Thymus (tissue), 11 donors: Measurements from ENCODE around the gene KIAA0586. TPM values are rescaled to one million over a fixed set of nuclear protein-coding genes. Genes with fewer than 3 reads are reported as not detected.
"Not testable (repeated sequence)": the region's sequence is repeated elsewhere in the genome, so short reads cannot be mapped to it uniquely, and the experiment has no call there.

Source experiments
- DNase-seq, 9 donors: peaks; one replicate each; pipeline ENCODE4 v3.0.0-alpha.2; 2013; ENCODE audit warnings: low spot score in 9 of 9, low read depth in 6 of 9, missing footprints in 1 of 9
- H3K27ac ChIP-seq, 2 donors: one replicate each; pipeline ENCODE4 v1.5.1; 2013; ENCODE audit warnings: control low read depth in 1 of 2, low read depth in 1 of 2, low read length in 1 of 2, mild to moderate bottlenecking in 1 of 2, moderate library complexity in 1 of 2
- H3K27me3 ChIP-seq, 2 donors: one replicate each; pipeline ENCODE4 v1.5.1; 2013; ENCODE audit warnings: low read length in 1 of 2; ENCODE audit not compliant: control insufficient read depth in 2 of 2, insufficient read depth in 1 of 2
- H3K36me3 ChIP-seq, 2 donors: one replicate each; pipeline ENCODE4 v1.5.1; 2013; ENCODE audit warnings: low read length in 1 of 2, mild to moderate bottlenecking in 1 of 2, moderate library complexity in 1 of 2; ENCODE audit not compliant: control insufficient read depth in 2 of 2, insufficient read depth in 2 of 2
- H3K4me1 ChIP-seq, 2 donors: one replicate each; pipeline ENCODE4 v1.5.1; 2013; ENCODE audit warnings: low read length in 2 of 2; ENCODE audit not compliant: control insufficient read depth in 2 of 2, insufficient read depth in 2 of 2
- H3K4me3 ChIP-seq, 2 donors: one replicate each; pipeline ENCODE4 v1.5.1; 2013; ENCODE audit warnings: low read length in 2 of 2, control low read depth in 1 of 2, mild to moderate bottlenecking in 1 of 2
- H3K9me3 ChIP-seq, 2 donors: one replicate each; pipeline ENCODE4 v1.5.1; 2013; ENCODE audit warnings: low read length in 1 of 2, mild to moderate bottlenecking in 1 of 2; ENCODE audit not compliant: control insufficient read depth in 2 of 2, insufficient read depth in 1 of 2
- WGBS: extraction: QIAGEN DNeasy Blood & Tissue Kit; methylation state at CpG from one replicate; pipeline ENCODE4 v1.1.7; 2013; 5-methylcytosine and 5-hydroxymethylcytosine counted together
- polyA plus RNA-seq: library from polyadenylated mRNA; stranded (reverse); fragments of 200-250 nt; gene quantifications from one replicate; pipeline ENCODE4 v1.2.3, GENCODE V29; 2013
- total RNA-seq: library from RNA; stranded (reverse); fragments of 120-200 nt; gene quantifications from one replicate; pipeline ENCODE4 v1.2.4, GENCODE V29; 2013
- donor health status: healthy.

KIAA0586 gene
- total and polyA plus RNA-seq, 2 donors = 11.0 to 24.9 TPM

DNA sequence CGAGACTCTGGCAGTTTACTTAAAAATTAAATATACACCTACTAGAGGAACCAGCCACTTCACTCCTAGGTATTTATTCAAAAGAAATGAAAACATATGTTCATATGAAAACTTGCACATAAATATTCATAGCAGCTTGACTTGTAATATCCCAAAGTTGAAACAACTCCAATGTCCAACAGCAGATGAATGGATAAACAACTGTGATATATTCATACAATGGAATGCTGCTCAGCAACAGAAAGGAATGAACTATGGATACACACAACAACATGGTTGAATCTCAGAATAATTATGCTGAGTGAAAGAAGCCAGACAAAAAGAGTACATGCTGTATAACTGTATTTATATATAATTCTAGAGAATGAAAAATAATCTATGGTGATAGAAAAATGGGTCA lies 156.9 kb downstream of the KIAA0586 start:
- no peaks in the 10 kb centered on the region for H3K27me3 ChIP-seq
- WGBS = 96% methylated on average over 1 of the region's 1 CpG
- H3K9me3 ChIP-seq = no peaks in the 10 kb centered on the region
- no peaks in the 10 kb centered on the region for H3K4me1 ChIP-seq
- H3K4me3 ChIP-seq = no peak overlapping the region
- DNase-seq = no peak
- H3K36me3 ChIP-seq = no peaks in the 10 kb centered on the region
- no peak overlapping the region for H3K27ac ChIP-seq

DNA sequence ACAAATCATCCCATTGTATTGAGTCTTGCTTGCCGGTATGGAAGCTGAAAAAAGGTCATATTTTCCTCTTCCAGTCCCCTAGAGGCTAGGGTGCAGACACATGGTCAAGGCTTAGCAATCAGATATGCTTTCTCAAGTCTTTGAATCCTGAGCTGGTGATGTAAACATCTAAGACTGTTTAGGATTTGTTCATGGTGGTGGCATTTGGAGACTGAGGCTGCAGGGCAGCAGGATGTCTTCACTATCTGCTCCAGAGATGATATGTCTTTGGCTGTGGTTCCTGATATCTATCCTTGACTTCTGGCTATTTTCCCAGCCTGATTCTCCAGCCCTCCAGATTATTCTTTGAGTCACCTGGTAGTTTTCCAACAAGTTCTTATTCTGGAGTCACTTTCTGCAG lies 159.8 kb downstream of the KIAA0586 start:
- no peak for DNase-seq
- 94% methylated on average over 1 of the region's 1 CpG for WGBS
- H3K9me3 ChIP-seq = no peaks in the 10 kb centered on the region
- no peak overlapping the region for H3K27ac ChIP-seq
- no peaks in the 10 kb centered on the region for H3K27me3 ChIP-seq
- H3K36me3 ChIP-seq = no peaks in the 10 kb centered on the region
- no peaks in the 10 kb centered on the region for H3K4me1 ChIP-seq
- no peak overlapping the region for H3K4me3 ChIP-seq

DNA sequence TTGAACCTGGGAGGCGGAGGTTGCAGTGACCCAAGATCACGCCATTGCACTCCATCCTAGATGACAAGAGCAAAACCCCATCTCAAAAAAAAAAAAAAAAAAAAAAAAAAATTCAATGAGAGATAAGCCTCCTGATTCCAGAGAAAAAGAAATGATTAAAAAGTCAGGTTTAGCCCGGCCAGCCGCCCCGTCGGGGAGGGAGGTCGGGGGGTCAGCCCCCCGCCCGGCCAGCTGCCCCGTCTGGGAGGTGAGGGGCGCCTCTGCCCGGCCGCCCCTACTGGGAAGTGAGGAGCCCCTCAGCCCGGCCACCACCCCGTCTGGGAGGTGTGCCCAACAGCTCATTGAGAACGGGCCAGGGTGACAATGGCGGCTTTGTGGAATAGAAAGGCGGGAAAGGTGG lies 160.8 kb downstream of the KIAA0586 start:
- not testable (repeated sequence) for DNase-seq

DNA sequence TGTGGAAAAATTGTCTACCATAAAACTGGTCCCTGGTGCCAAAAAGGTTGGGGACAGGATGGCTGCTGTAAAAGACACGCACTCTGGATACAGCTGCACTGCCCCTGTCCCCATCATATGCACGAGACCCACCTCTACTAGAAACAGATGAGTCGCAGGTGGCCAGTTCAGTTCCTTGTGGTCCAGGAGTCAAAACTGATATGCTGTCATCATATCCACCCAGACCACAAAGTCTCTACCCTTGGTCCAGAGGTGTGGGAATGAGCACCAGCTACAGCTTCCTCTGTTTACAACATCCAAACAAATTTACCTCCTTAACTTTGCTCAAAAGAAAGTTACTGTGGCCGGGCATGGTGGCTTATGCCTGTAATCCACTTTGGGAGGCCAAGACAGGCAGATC lies 166.5 kb downstream of the KIAA0586 start:
- 93% methylated on average over 4 of the region's 4 CpGs for WGBS
- Histone ChIP-seq H3K4me3 (no peak overlapping the region), H3K36me3 (no peaks in the 10 kb centered on the region), H3K4me1 (peaks cover 4 to 19% of the 10 kb centered on the region in 2 donors), H3K27me3 (peaks cover 0 to 2% of the 10 kb centered on the region in 2 donors), H3K27ac (no peak overlapping the region), H3K9me3 (no peaks in the 10 kb centered on the region)
- DNase-seq = no peak

More for the DNA sequence above, 160.8 kb downstream of the KIAA0586 start:
- not testable (repeated sequence) for H3K9me3 ChIP-seq, H3K36me3 ChIP-seq, H3K27me3 ChIP-seq, H3K27ac ChIP-seq, H3K4me3 ChIP-seq, H3K4me1 ChIP-seq
- 97% methylated on average over 18 of the region's 18 CpGs for WGBS

DNA sequence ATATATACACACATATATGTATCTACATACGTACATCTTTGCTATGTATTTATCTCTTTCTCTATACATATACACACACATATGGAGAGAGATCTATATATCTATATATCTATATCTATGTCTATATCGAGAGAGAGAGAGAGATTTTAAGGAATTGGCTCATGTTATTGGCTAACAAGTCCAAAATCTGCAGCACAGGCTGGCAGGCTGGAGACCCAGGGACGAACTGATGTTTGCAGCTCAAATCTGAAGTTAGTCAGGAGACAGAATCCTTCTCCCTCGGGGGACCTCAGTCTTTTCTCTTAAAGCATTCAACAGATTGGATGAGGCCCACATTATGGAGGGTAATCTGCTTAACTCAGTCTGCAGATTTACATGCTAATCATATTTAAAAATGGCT lies 169.5 kb downstream of the KIAA0586 start:
- no peaks in the 10 kb centered on the region for H3K36me3 ChIP-seq

DNA sequence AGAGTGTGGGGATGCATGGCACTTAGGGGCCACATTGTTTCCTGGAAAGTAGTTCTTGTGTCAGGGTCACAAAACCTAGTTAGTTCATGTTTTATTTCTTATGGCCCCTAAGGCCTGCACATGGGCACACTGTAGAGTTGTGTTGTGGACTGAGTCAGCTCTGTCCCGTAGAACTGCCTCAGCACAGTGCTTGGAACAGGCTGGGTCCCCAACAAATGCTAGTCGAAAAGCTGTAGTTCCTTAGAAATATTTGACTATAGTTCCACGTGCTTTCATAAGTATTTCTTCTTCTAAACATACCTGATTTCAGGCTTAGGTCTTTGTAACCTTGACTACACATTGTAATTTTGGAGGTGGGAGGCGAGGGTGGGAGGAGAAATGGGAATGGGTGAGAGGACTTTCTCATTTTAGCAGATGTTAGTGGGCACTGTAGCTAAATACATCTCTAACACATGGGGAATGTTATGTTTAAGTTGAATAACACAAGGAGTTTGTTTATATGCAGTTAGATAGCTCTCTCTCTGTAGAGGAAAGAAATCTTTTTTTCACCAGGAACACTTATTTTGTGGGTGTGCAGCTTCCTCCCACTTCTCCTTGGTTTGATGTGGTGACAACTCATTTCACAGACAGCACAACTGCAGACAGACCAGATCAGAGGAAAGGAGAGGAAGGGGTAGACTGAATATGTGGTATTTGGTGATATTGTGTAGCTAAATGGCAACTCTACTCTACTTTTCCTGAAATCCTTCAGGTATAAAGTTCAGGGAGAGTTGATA lies 170.7 kb downstream of the KIAA0586 start:
- 81% methylated on average over 4 of the region's 4 CpGs for WGBS
- Histone ChIP-seq H3K4me1 (peaks cover 12 to 33% of the 10 kb centered on the region in 2 donors), H3K27ac (peak overlapping the region in 1 of 2 donors; percentile 49), H3K4me3 (no peak overlapping the region), H3K27me3 (peaks cover 0 to 4% of the 10 kb centered on the region in 2 donors), H3K36me3 (no peaks in the 10 kb centered on the region), H3K9me3 (no peaks in the 10 kb centered on the region)
- peak; percentile 42 to 91 (median 73) for DNase-seq

More for the DNA sequence above, 169.5 kb downstream of the KIAA0586 start:
- Histone ChIP-seq H3K4me3 (no peak overlapping the region), H3K27ac (no peak overlapping the region), H3K27me3 (peaks cover 0 to 4% of the 10 kb centered on the region in 2 donors), H3K9me3 (no peaks in the 10 kb centered on the region), H3K4me1 (peaks cover 12 to 33% of the 10 kb centered on the region in 2 donors)
- DNase-seq = no peak
- WGBS = 84% methylated on average over 4 of the region's 4 CpGs

DNA sequence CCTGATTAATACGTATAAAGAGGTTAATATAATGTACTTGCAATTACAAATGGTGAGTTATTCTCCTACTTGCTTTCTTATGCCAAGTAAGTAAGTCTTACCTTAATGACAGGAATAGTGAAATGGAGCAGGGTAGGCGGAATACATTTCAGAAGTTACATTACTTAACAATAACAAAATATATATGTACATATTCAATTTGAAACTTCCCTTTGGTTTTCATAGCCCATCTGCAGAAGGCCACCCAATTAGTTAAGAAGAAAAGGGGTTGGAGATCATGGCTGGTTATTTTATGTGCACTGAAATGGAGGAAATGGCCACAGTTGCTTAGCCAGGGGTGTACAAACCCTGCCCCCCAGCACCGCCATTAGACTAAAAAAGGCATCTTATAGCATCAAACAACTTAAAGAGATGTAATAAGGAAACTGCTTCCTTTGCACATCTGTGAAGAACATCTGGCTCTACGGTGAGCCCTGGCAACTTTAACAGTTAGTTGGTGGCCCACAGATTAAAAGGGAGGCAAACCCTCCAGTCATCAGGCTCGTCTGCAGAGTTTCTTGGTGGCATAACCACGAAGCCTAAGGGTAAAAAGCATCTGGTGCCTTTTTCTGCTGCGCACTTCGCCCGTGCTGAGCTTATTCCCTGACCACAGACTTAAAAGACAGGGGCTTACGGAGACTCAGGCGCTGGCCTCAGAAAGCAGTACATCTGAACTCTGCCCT lies 171.4 kb downstream of the KIAA0586 start:
- H3K36me3 ChIP-seq = no peaks in the 10 kb centered on the region
- WGBS = 15% methylated on average over 11 of the region's 11 CpGs
- H3K4me1 ChIP-seq = peaks cover 12 to 33% of the 10 kb centered on the region in 2 donors
- no peak overlapping the region for H3K4me3 ChIP-seq
- H3K27me3 ChIP-seq = peaks cover 0 to 4% of the 10 kb centered on the region in 2 donors
- H3K9me3 ChIP-seq = no peaks in the 10 kb centered on the region
- peak in 4 of 9 donors; percentile 15 to 63 (median 22) for DNase-seq
- peak overlapping the region; percentile 13 to 42 for H3K27ac ChIP-seq

DNA sequence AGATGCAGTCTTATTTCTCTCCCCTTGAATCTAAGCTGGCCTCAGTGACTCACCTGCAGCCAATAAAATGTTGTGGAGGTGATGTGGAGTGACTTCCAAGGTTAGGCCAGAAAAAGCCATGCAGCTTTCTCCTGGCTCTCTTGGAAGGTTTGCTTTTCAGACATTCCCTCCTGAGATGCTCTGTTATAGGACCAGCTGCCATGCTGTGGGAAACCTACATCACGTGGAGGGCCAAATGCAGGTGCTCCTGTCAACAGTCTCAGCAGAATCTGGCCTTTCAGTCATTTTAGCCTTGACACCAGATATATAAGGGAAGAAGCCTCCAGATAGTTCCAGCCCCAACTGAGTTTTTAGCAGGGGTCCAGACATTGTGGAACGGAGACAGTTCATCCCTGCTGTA lies 172.2 kb downstream of the KIAA0586 start:
- DNase-seq = peak in 2 of 9 donors; percentile 8 to 46
- Histone ChIP-seq H3K4me1 (peaks cover 12 to 33% of the 10 kb centered on the region in 2 donors), H3K9me3 (no peaks in the 10 kb centered on the region), H3K36me3 (no peaks in the 10 kb centered on the region), H3K27ac (no peak overlapping the region), H3K27me3 (peaks cover 0 to 4% of the 10 kb centered on the region in 2 donors), H3K4me3 (no peak overlapping the region)
- WGBS = 60% methylated on average over 2 of the region's 2 CpGs
